Vagina (tissue), 2 donors: ENCODE data around the gene CDX1.

ENCODE experiments used
- CTCF ChIP-seq, 3 experiments: fragments of 450-650 bp in 2 of 3; fragments of 200-600 bp in 1 of 3; sonication (generic) in 1 of 3; IDR thresholded peaks; one replicate each; pipeline ENCODE4 v1.5.1; 2017 to 2019; ENCODE audit warnings: antibody characterized with exemption in 3 of 3, mild to moderate bottlenecking in 2 of 3, moderate library complexity in 2 of 3
- POLR2AphosphoS5 ChIP-seq, 2 donors: sonication (generic); formaldehyde crosslinking; IDR thresholded peaks; one replicate each; pipeline ENCODE4 v1.9.0; 2017; ENCODE audit warnings: antibody characterized with exemption in 2 of 2, mild to moderate bottlenecking in 2 of 2, low read depth in 1 of 2; ENCODE audit not compliant: insufficient read depth in 1 of 2

GRCh38 chr5:150125334-150125733, 41.2 kb upstream of the CDX1 start:
- TF ChIP-seq POLR2AphosphoS5 (IDR thresholded peaks at IDR 0.05; ENCODE audit: insufficient read depth in 1 of 2, low read depth in 1 of 2): peak in 1 of 2 donors; percentile 50
- no peak for TF ChIP-seq CTCF (IDR thresholded peaks at IDR 0.05)
